OCI-LY7 (cell line): ENCODE data around the gene ACP3. TPM values are rescaled to one million over a fixed set of nuclear protein-coding genes. Genes with fewer than 3 reads are reported as not detected.

Source experiments
- BruUV-seq: library from RNA; stranded (reverse); fragments of 400-500 nt; replicated peaks from 2 replicates; lab custom pipeline; 2021; lab: Mats Ljungman, UMichigan
- CTCF ChIA-PET: fragments of 300-600 bp; sonication (Branson Sonifier 250); formaldehyde crosslinking; loops from one replicate; lab custom pipeline; 2022; ENCODE audit warnings: antibody characterized with exemption; ENCODE audit not compliant: unreplicated experiment; lab: Charles Lee
- POLR2A ChIA-PET: fragments of 300-600 bp; sonication (Branson Sonifier 250); formaldehyde crosslinking; loops from one replicate; lab custom pipeline; 2022; ENCODE audit warnings: antibody characterized with exemption; lab: Charles Lee
- DNase-seq: peaks from one replicate; pipeline ENCODE4 v3.0.0-alpha.2; 2015; ENCODE audit warnings: low spot score
- H2AFZ ChIP-seq: fragments of 200-600 bp; sonication (generic), shearing (Covaris generic); 2 replicates; pipeline ENCODE4 v1.6.1; 2014; ENCODE audit warnings: mild to moderate bottlenecking, antibody characterized with exemption, low read length, moderate library complexity
- H3K27ac ChIP-seq: fragments of 200-600 bp; sonication (generic); 2 replicates; pipeline ENCODE4 v1.5.1; 2014; ENCODE audit warnings: mixed run types, low read depth, mild to moderate bottlenecking, moderate library complexity, low read length, inconsistent platforms; ENCODE audit not compliant: poor library complexity, severe bottlenecking
- H3K36me3 ChIP-seq: fragments of 200-600 bp; sonication (generic); 2 replicates; pipeline ENCODE4 v1.6.1; 2014; ENCODE audit warnings: mild to moderate bottlenecking, antibody characterized with exemption, low read length, moderate library complexity, mixed read lengths; ENCODE audit not compliant: insufficient read depth
- H3K4me1 ChIP-seq: fragments of 200-600 bp; sonication (generic); 2 replicates; pipeline ENCODE4 v1.5.1; 2014; ENCODE audit warnings: mild to moderate bottlenecking, low read length; ENCODE audit not compliant: insufficient read depth, poor library complexity, severe bottlenecking
- H3K4me2 ChIP-seq: fragments of 200-600 bp; sonication (generic); 2 replicates; pipeline ENCODE4 v1.6.1; 2014; ENCODE audit warnings: mild to moderate bottlenecking, low read length
- H3K4me3 ChIP-seq: fragments of 200-600 bp; sonication (generic); 2 replicates; pipeline ENCODE4 v1.5.1; 2014; ENCODE audit warnings: mild to moderate bottlenecking, low read depth, low read length; ENCODE audit not compliant: poor library complexity, severe bottlenecking
- H3K79me2 ChIP-seq: fragments of 200-600 bp; sonication (generic); 2 replicates; pipeline ENCODE4 v1.6.1; 2016; ENCODE audit warnings: low read depth, mild to moderate bottlenecking, low read length, moderate library complexity, mixed read lengths; ENCODE audit not compliant: insufficient read depth
- H3K9me2 ChIP-seq: fragments of 200-600 bp; sonication (generic); 2 replicates; pipeline ENCODE4 v1.6.1; 2016; ENCODE audit warnings: mild to moderate bottlenecking, low read length, mixed read lengths; ENCODE audit not compliant: insufficient read depth
- H3K9me3 ChIP-seq: fragments of 200-600 bp; sonication (generic); 2 replicates; pipeline ENCODE4 v1.6.1; 2014; ENCODE audit warnings: mild to moderate bottlenecking, mixed run types, low read length, mixed read lengths
- H4K20me1 ChIP-seq: fragments of 200-600 bp; sonication (generic); 2 replicates; pipeline ENCODE4 v1.6.1; 2014; ENCODE audit warnings: mild to moderate bottlenecking, antibody characterized with exemption, low read length, moderate library complexity, mixed read lengths; ENCODE audit not compliant: insufficient read depth
- CTCF ChIP-seq: fragments of 200-600 bp; sonication (generic); conservative IDR thresholded peaks from 2 replicates; pipeline ENCODE4 v1.5.1; 2014; ENCODE audit warnings: mild to moderate bottlenecking, antibody characterized with exemption, low read length, moderate library complexity, mixed read lengths
- EZH2phosphoT487 ChIP-seq: fragments of 200-600 bp; sonication (generic); IDR thresholded peaks from 2 replicates; pipeline ENCODE4 v1.6.1; 2018; ENCODE audit warnings: low read depth, borderline replicate concordance, mild to moderate bottlenecking, mixed run types, antibody characterized with exemption, low read length, moderate library complexity, mixed read lengths
- intact Hi-C: fragments of 100-400 bp; cut with micrococcal nuclease; formaldehyde crosslinking; loops from one replicate; pipeline ENCODE4 v1.10.0; 2022; ENCODE audit not compliant: unreplicated experiment
- total RNA-seq, 2 experiments: library from RNA; depleted of rRNA in 1 of 2; stranded (reverse); fragments of >200 nt in 1 of 2; shearing (Covaris generic) in 1 of 2; gene quantifications; 2 replicates each; pipeline ENCODE4 v1.2.3, GENCODE V29; 2014 to 2022

The ACP3 gene
- total RNA-seq, 2 experiments from 2014 or later: 4.1 to 13.7 TPM

GRCh38 chr3:132378048-132378762 lies 61.0 kb downstream of the ACP3 start:
- ChIA-PET POLR2A (interaction anchor here (0.7 kb wide), 1 partner anchor 47 kb away, joined by 3 read pairs; no protein-coding TSS in a partner anchor), CTCF (no interaction called here)
- Histone ChIP-seq H3K4me1 (no peaks in the 10 kb centered on the region), H3K4me3 (no peak overlapping the region), H3K79me2 (no peaks in the 10 kb centered on the region), H3K27ac (no peak overlapping the region), H2AFZ (no peak overlapping the region), H4K20me1 (no peaks in the 10 kb centered on the region), H3K4me2 (no peak overlapping the region), H3K9me3 (no peaks in the 10 kb centered on the region), H3K36me3 (no peaks in the 10 kb centered on the region), H3K9me2 (no peaks in the 10 kb centered on the region)
- TF ChIP-seq EZH2phosphoT487: no peak
- TF ChIP-seq CTCF: no peak
- intact Hi-C loops: no loop called here
- no TSS peak for BruUV-seq
- DNase-seq: no peak

- TF ChIP-seq CTCF (no peak), EZH2phosphoT487 (no peak)
- Histone ChIP-seq H3K9me2 (no peaks in the 10 kb centered on the region), H3K36me3 (no peaks in the 10 kb centered on the region), H2AFZ (no peak overlapping the region), H3K4me2 (no peak overlapping the region), H3K4me1 (no peaks in the 10 kb centered on the region), H3K27ac (no peak overlapping the region), H3K9me3 (no peaks in the 10 kb centered on the region), H3K79me2 (no peaks in the 10 kb centered on the region), H3K4me3 (no peak overlapping the region), H4K20me1 (no peaks in the 10 kb centered on the region)
- CTCF ChIA-PET: no interaction called here
- POLR2A ChIA-PET: interaction anchor here (0.5 kb wide), 1 partner anchor 566 kb away, joined by 4 read pairs; no protein-coding TSS in a partner anchor
- BruUV-seq: no TSS peak
- intact Hi-C loops: no loop called here
- DNase-seq: no peak
Measured at GRCh38 chr3:132378846-132379245, 61.6 kb downstream of the ACP3 start.

- Histone ChIP-seq H3K4me1 (no peaks in the 10 kb centered on the region), H2AFZ (no peak overlapping the region), H3K36me3 (no peaks in the 10 kb centered on the region), H3K27ac (no peak overlapping the region), H3K9me2 (no peaks in the 10 kb centered on the region), H4K20me1 (no peaks in the 10 kb centered on the region), H3K79me2 (no peaks in the 10 kb centered on the region), H3K4me2 (no peak overlapping the region), H3K4me3 (no peak overlapping the region), H3K9me3 (no peaks in the 10 kb centered on the region)
- DNase-seq: no peak
- ChIA-PET POLR2A (interaction anchor here (1.0 kb wide), 1 partner anchor 29 kb away, joined by 8 read pairs; no protein-coding TSS in a partner anchor), CTCF (no interaction called here)
- intact Hi-C loops: no loop called here
- TF ChIP-seq CTCF (no peak), EZH2phosphoT487 (no peak)
- no TSS peak for BruUV-seq
Measured at GRCh38 chr3:132380920-132381319, 63.7 kb downstream of the ACP3 start.
